ENCODE results near the gene CTSO. TPM values are rescaled to one million over a fixed set of nuclear protein-coding genes. Genes with fewer than 3 reads are reported as not detected.

CTSO gene
- total RNA-seq, 5 donors from 2014 or later (not counting 1 experiment from before 2014, with no cell fraction given): 10.4 to 14.1 (median 10.5) TPM

GRCh38 chr4:155914782-155915181, 38.9 kb downstream of the CTSO start:
- ChIA-PET POLR2A (interaction anchor here in 1 of 2 donors (0.6 kb wide), 1 partner anchor 1720 kb away, joined by 3 read pairs; no protein-coding TSS in a partner anchor), CTCF (no interaction called here)
- H3K27ac Mint-ChIP-seq: no peak overlapping the region
- no peaks in the 10 kb centered on the region for H3K4me1 Mint-ChIP-seq
- Histone ChIP-seq H3K27me3 (replicated peaks in 1 of 2; ENCODE audit: control insufficient read depth in 2 of 2, extremely low read depth in 1 of 2, insufficient read depth in 2 of 2, low read length in 1 of 2) (no peaks in the 10 kb centered on the region), H3K4me3 (ENCODE audit: control insufficient read depth in 1 of 2, extremely low read depth in 1 of 2, low read length in 1 of 2) (no peak overlapping the region), H3K27ac (ENCODE audit: low read length) (no peak overlapping the region), H3K9me3 (no peaks in the 10 kb centered on the region), H3K4me1 (ENCODE audit: control insufficient read depth in 1 of 2, extremely low read depth in 1 of 2, insufficient read depth in 2 of 2, low read length in 2 of 2) (no peaks in the 10 kb centered on the region), H3K36me3 (ENCODE audit: control insufficient read depth in 2 of 2, extremely low read depth in 1 of 2, insufficient read depth in 1 of 2, low read length in 1 of 2) (no peaks in the 10 kb centered on the region)
- ATAC-seq (replicated peaks in 1 of 4) (no peak), DNase-seq (no peak)
- WGBS (ENCODE audit: insufficient coverage): no CpG with 5 or more reads among the region's 5 CpGs
- no peak overlapping the region for H3K4me3 Mint-ChIP-seq
- H3K36me3 Mint-ChIP-seq: no peaks in the 10 kb centered on the region
- no peaks in the 10 kb centered on the region for H3K9me3 Mint-ChIP-seq
- peaks cover 4 to 21% of the 10 kb centered on the region in 2 donors for H3K27me3 Mint-ChIP-seq

GRCh38 chr4:155911905-155912304, 41.8 kb downstream of the CTSO start:
- CTCF ChIA-PET: no interaction called here
- H3K27me3 Mint-ChIP-seq: peaks cover 9 to 29% of the 10 kb centered on the region in 2 donors
- H3K9me3 Mint-ChIP-seq: no peaks in the 10 kb centered on the region
- peaks cover 0 to 3% of the 10 kb centered on the region in 2 experiments for H3K27me3 ChIP-seq (replicated peaks in 1 of 2; ENCODE audit: control insufficient read depth in 2 of 2, extremely low read depth in 1 of 2, insufficient read depth in 2 of 2, low read length in 1 of 2)
- no peaks in the 10 kb centered on the region for H3K36me3 ChIP-seq (ENCODE audit: control insufficient read depth in 2 of 2, extremely low read depth in 1 of 2, insufficient read depth in 1 of 2, low read length in 1 of 2)
- H3K36me3 Mint-ChIP-seq: no peaks in the 10 kb centered on the region
- H3K4me3 ChIP-seq (ENCODE audit: control insufficient read depth in 1 of 2, extremely low read depth in 1 of 2, low read length in 1 of 2): no peak overlapping the region
- POLR2A ChIA-PET: no interaction called here
- H3K4me1 Mint-ChIP-seq: no peaks in the 10 kb centered on the region
- no peak overlapping the region for H3K27ac ChIP-seq (ENCODE audit: low read length)
- ATAC-seq (replicated peaks in 1 of 4) (no peak), DNase-seq (no peak)
- no peaks in the 10 kb centered on the region for H3K4me1 ChIP-seq (ENCODE audit: control insufficient read depth in 1 of 2, extremely low read depth in 1 of 2, insufficient read depth in 2 of 2, low read length in 2 of 2)
- H3K9me3 ChIP-seq: no peaks in the 10 kb centered on the region
- no peak overlapping the region for H3K4me3 Mint-ChIP-seq
- no peak overlapping the region for H3K27ac Mint-ChIP-seq
- WGBS (ENCODE audit: insufficient coverage): no CpG with 5 or more reads among the region's 1 CpG

GRCh38 chr4:155909615-155910226, 43.9 kb downstream of the CTSO start:
- Histone ChIP-seq H3K4me1 (ENCODE audit: control insufficient read depth in 1 of 2, extremely low read depth in 1 of 2, insufficient read depth in 2 of 2, low read length in 2 of 2) (no peaks in the 10 kb centered on the region), H3K27me3 (replicated peaks in 1 of 2; ENCODE audit: control insufficient read depth in 2 of 2, extremely low read depth in 1 of 2, insufficient read depth in 2 of 2, low read length in 1 of 2) (peaks cover 0 to 3% of the 10 kb centered on the region in 2 experiments), H3K9me3 (no peaks in the 10 kb centered on the region), H3K27ac (ENCODE audit: low read length) (no peak overlapping the region), H3K4me3 (ENCODE audit: control insufficient read depth in 1 of 2, extremely low read depth in 1 of 2, low read length in 1 of 2) (no peak overlapping the region), H3K36me3 (ENCODE audit: control insufficient read depth in 2 of 2, extremely low read depth in 1 of 2, insufficient read depth in 1 of 2, low read length in 1 of 2) (no peaks in the 10 kb centered on the region)
- H3K27me3 Mint-ChIP-seq: peaks cover 9 to 25% of the 10 kb centered on the region in 2 donors
- no peaks in the 10 kb centered on the region for H3K4me1 Mint-ChIP-seq
- H3K4me3 Mint-ChIP-seq: no peak overlapping the region
- WGBS (ENCODE audit: insufficient coverage): no CpG with 5 or more reads among the region's 3 CpGs
- H3K9me3 Mint-ChIP-seq: no peaks in the 10 kb centered on the region
- no peak for ATAC-seq (replicated peaks in 1 of 4)
- DNase-seq: no peak
- CTCF ChIA-PET: interaction anchor here in 1 of 2 donors (0.8 kb wide), 1 partner anchor 575 kb away, joined by 5 read pairs; no protein-coding TSS in a partner anchor
- no peaks in the 10 kb centered on the region for H3K36me3 Mint-ChIP-seq
- POLR2A ChIA-PET: no interaction called here
- no peak overlapping the region for H3K27ac Mint-ChIP-seq

GRCh38 chr4:155908187-155909139, 45.2 kb downstream of the CTSO start:
- POLR2A ChIA-PET: no interaction called here
- 60% methylated on average over 1 of the region's 4 CpGs for WGBS (ENCODE audit: insufficient coverage)
- CTCF ChIA-PET: no interaction called here
- no peak for ATAC-seq (replicated peaks in 1 of 4)
- H3K27ac Mint-ChIP-seq: no peak overlapping the region
- no peak overlapping the region for H3K4me3 Mint-ChIP-seq
- H3K27me3 Mint-ChIP-seq: peaks cover 9 to 25% of the 10 kb centered on the region in 2 donors
- no peaks in the 10 kb centered on the region for H3K4me1 Mint-ChIP-seq
- Histone ChIP-seq H3K4me3 (ENCODE audit: control insufficient read depth in 1 of 2, extremely low read depth in 1 of 2, low read length in 1 of 2) (no peak overlapping the region), H3K4me1 (ENCODE audit: control insufficient read depth in 1 of 2, extremely low read depth in 1 of 2, insufficient read depth in 2 of 2, low read length in 2 of 2) (no peaks in the 10 kb centered on the region), H3K9me3 (no peaks in the 10 kb centered on the region), H3K27me3 (replicated peaks in 1 of 2; ENCODE audit: control insufficient read depth in 2 of 2, extremely low read depth in 1 of 2, insufficient read depth in 2 of 2, low read length in 1 of 2) (peaks cover 1 to 3% of the 10 kb centered on the region in 2 experiments), H3K27ac (ENCODE audit: low read length) (no peak overlapping the region), H3K36me3 (ENCODE audit: control insufficient read depth in 2 of 2, extremely low read depth in 1 of 2, insufficient read depth in 1 of 2, low read length in 1 of 2) (no peaks in the 10 kb centered on the region)
- no peaks in the 10 kb centered on the region for H3K36me3 Mint-ChIP-seq
- DNase-seq: no peak
- H3K9me3 Mint-ChIP-seq: no peaks in the 10 kb centered on the region

- H3K4me1 ChIP-seq (ENCODE audit: control insufficient read depth in 1 of 2, extremely low read depth in 1 of 2, insufficient read depth in 2 of 2, low read length in 2 of 2): no peaks in the 10 kb centered on the region
- CTCF ChIA-PET: no interaction called here
- ATAC-seq (replicated peaks in 1 of 4) (no peak), DNase-seq (no peak)
- Mint-ChIP-seq H3K27ac (no peak overlapping the region), H3K9me3 (no peaks in the 10 kb centered on the region), H3K4me3 (no peak overlapping the region), H3K27me3 (peaks cover 9 to 24% of the 10 kb centered on the region in 2 donors), H3K4me1 (no peaks in the 10 kb centered on the region), H3K36me3 (no peaks in the 10 kb centered on the region)
- no peak overlapping the region for H3K27ac ChIP-seq (ENCODE audit: low read length)
- H3K4me3 ChIP-seq (ENCODE audit: control insufficient read depth in 1 of 2, extremely low read depth in 1 of 2, low read length in 1 of 2): no peak overlapping the region
- H3K36me3 ChIP-seq (ENCODE audit: control insufficient read depth in 2 of 2, extremely low read depth in 1 of 2, insufficient read depth in 1 of 2, low read length in 1 of 2): no peaks in the 10 kb centered on the region
- H3K9me3 ChIP-seq: no peaks in the 10 kb centered on the region
- no CpG with 5 or more reads among the region's 1 CpG for WGBS (ENCODE audit: insufficient coverage)
- POLR2A ChIA-PET: no interaction called here
- H3K27me3 ChIP-seq (replicated peaks in 1 of 2; ENCODE audit: control insufficient read depth in 2 of 2, extremely low read depth in 1 of 2, insufficient read depth in 2 of 2, low read length in 1 of 2): peaks cover 2 to 3% of the 10 kb centered on the region in 2 experiments
Measured at GRCh38 chr4:155907556-155907955, 46.1 kb downstream of the CTSO start.

- Mint-ChIP-seq H3K27ac (no peak overlapping the region), H3K36me3 (no peaks in the 10 kb centered on the region), H3K27me3 (peaks cover 9 to 22% of the 10 kb centered on the region in 2 donors), H3K4me1 (no peaks in the 10 kb centered on the region), H3K9me3 (no peaks in the 10 kb centered on the region), H3K4me3 (no peak overlapping the region)
- 90% methylated on average over 2 of the region's 6 CpGs for WGBS (ENCODE audit: insufficient coverage)
- peaks cover 2 to 3% of the 10 kb centered on the region in 2 experiments for H3K27me3 ChIP-seq (replicated peaks in 1 of 2; ENCODE audit: control insufficient read depth in 2 of 2, extremely low read depth in 1 of 2, insufficient read depth in 2 of 2, low read length in 1 of 2)
- H3K4me3 ChIP-seq (ENCODE audit: control insufficient read depth in 1 of 2, extremely low read depth in 1 of 2, low read length in 1 of 2): no peak overlapping the region
- DNase-seq (no peak), ATAC-seq (replicated peaks in 1 of 4) (no peak)
- ChIA-PET CTCF (no interaction called here), POLR2A (interaction anchor here in 1 of 2 donors (0.6 kb wide), 1 partner anchor 33 kb away, joined by 3 read pairs; no protein-coding TSS in a partner anchor)
- H3K36me3 ChIP-seq (ENCODE audit: control insufficient read depth in 2 of 2, extremely low read depth in 1 of 2, insufficient read depth in 1 of 2, low read length in 1 of 2): no peaks in the 10 kb centered on the region
- no peaks in the 10 kb centered on the region for H3K4me1 ChIP-seq (ENCODE audit: control insufficient read depth in 1 of 2, extremely low read depth in 1 of 2, insufficient read depth in 2 of 2, low read length in 2 of 2)
- no peak overlapping the region for H3K27ac ChIP-seq (ENCODE audit: low read length)
- H3K9me3 ChIP-seq: no peaks in the 10 kb centered on the region
Measured at GRCh38 chr4:155906554-155907247, 47.0 kb downstream of the CTSO start.
